ENCODE results near the gene CDH26. TPM values are rescaled to one million over a fixed set of nuclear protein-coding genes. Genes with fewer than 3 reads are reported as not detected.

CDH26 gene
- total and polyA plus RNA-seq, 12 donors: 0.27 to 2.9 (median 0.84) TPM; not detected in 1

- WGBS, 4 donors: 4 to 8% (median 4%) methylated on average over 19 to 59 of the region's 59 CpGs
- Histone ChIP-seq H3K4me1 (replicated peaks in 1 of 2) (peaks cover 10 to 35% of the 10 kb centered on the region in 2 donors), H3K36me3 (replicated peaks in 1 of 2) (no peaks in the 10 kb centered on the region), H3K27me3 (no peaks in the 10 kb centered on the region), H3K4me3 (peak overlapping the region in 3 of 4 donors; percentile 15 to 67 (median 35)), H3K9me3 (replicated peaks in 1 of 3) (no peaks in the 10 kb centered on the region), H3K27ac (peak overlapping the region in 3 of 5 donors; percentile 46 to 68 (median 57))
- peak; percentile 53 to 83 (median 78) for DNase-seq
- intact Hi-C loops (cut with DNase I): no loop called here
- no peak for TF ChIP-seq POLR2A (IDR thresholded peaks at IDR 0.05)
- TF ChIP-seq, protein P1, sequence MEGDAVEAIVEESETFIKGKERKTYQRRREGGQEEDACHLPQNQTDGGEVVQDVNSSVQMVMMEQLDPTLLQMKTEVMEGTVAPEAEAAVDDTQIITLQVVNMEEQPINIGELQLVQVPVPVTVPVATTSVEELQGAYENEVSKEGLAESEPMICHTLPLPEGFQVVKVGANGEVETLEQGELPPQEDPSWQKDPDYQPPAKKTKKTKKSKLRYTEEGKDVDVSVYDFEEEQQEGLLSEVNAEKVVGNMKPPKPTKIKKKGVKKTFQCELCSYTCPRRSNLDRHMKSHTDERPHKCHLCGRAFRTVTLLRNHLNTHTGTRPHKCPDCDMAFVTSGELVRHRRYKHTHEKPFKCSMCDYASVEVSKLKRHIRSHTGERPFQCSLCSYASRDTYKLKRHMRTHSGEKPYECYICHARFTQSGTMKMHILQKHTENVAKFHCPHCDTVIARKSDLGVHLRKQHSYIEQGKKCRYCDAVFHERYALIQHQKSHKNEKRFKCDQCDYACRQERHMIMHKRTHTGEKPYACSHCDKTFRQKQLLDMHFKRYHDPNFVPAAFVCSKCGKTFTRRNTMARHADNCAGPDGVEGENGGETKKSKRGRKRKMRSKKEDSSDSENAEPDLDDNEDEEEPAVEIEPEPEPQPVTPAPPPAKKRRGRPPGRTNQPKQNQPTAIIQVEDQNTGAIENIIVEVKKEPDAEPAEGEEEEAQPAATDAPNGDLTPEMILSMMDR (IDR thresholded peaks at IDR 0.05): peak; percentile 64 to 95 (median 80)
Observed at GRCh38 chr20:59933849-59934585, 24.2 kb upstream of the CDH26 start.

DNA sequence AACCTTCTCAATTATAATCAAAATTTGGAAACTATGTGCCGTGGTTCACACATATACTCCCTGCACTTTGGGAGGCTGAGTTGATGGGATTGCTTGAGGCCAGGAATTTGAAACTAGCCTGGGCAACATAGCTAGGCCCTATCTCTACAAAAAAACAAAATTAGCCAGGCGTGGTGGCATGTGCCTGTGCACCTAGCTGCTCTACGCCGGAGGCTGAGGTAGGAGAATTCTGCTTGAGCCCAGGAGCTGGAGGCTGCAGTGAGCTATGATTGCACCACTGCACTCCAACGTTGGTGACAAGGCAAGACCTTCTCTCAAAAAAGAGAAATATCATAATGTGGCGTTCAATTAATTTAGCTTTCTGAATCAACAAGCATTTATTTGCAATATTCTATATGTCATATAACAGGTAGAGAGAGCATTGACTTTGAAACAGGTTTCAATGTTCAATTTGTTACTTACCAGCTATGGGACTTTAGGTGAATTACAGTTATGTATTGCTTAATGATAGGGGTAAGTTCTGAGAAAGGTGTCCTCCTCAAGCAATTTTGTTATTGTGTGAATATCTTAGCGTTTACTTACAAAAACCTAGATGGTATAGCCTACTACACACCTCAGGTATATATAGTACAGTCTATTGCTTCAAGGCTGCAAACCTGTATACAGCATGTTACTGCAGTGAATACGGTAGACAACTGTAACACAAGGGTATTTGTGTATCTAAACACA lies 22.6 kb upstream of the CDH26 start:
- intact Hi-C loops (cut with DNase I): no loop called here
- WGBS, 4 donors: 92 to 98% (median 95%) methylated on average over 8 of the region's 8 CpGs
- no peak for DNase-seq
- no peaks in the 10 kb centered on the region for H3K9me3 ChIP-seq (replicated peaks in 1 of 3)
- no peak overlapping the region for H3K4me3 ChIP-seq
- no peaks in the 10 kb centered on the region for H3K27me3 ChIP-seq
- H3K4me1 ChIP-seq (replicated peaks in 1 of 2): peaks cover 14 to 39% of the 10 kb centered on the region in 2 donors
- TF ChIP-seq POLR2A (IDR thresholded peaks at IDR 0.05): no peak
- TF ChIP-seq, protein P1 (IDR thresholded peaks at IDR 0.05): no peak
- no peaks in the 10 kb centered on the region for H3K36me3 ChIP-seq (replicated peaks in 1 of 2)
- no peak overlapping the region for H3K27ac ChIP-seq

- Histone ChIP-seq H3K4me3 (no peak overlapping the region), H3K4me1 (replicated peaks in 1 of 2) (peaks cover 19 to 44% of the 10 kb centered on the region in 2 donors), H3K27ac (no peak overlapping the region), H3K9me3 (replicated peaks in 1 of 3) (no peaks in the 10 kb centered on the region), H3K36me3 (replicated peaks in 1 of 2) (no peaks in the 10 kb centered on the region), H3K27me3 (no peaks in the 10 kb centered on the region)
- intact Hi-C loops (cut with DNase I): no loop called here
- TF ChIP-seq POLR2A (IDR thresholded peaks at IDR 0.05): no peak
- TF ChIP-seq, protein P1 (IDR thresholded peaks at IDR 0.05): no peak
- WGBS, 4 donors: 76 to 81% (median 77%) methylated on average over 4 of the region's 4 CpGs
- DNase-seq: no peak
Observed at GRCh38 chr20:59936409-59936808, 21.8 kb upstream of the CDH26 start.

GRCh38 chr20:59937150-59937549 lies 21.1 kb upstream of the CDH26 start:
- 67 to 76% (median 73%) methylated on average over 3 of the region's 3 CpGs for WGBS, 4 donors
- H3K27ac ChIP-seq: no peak overlapping the region
- no peaks in the 10 kb centered on the region for H3K36me3 ChIP-seq (replicated peaks in 1 of 2)
- no peak for TF ChIP-seq POLR2A (IDR thresholded peaks at IDR 0.05)
- TF ChIP-seq, protein P1 (IDR thresholded peaks at IDR 0.05): no peak
- H3K9me3 ChIP-seq (replicated peaks in 1 of 3): no peaks in the 10 kb centered on the region
- no peak overlapping the region for H3K4me3 ChIP-seq
- intact Hi-C loops (cut with DNase I): no loop called here
- no peak for DNase-seq
- H3K4me1 ChIP-seq (replicated peaks in 1 of 2): peaks cover 19 to 52% of the 10 kb centered on the region in 2 donors
- no peaks in the 10 kb centered on the region for H3K27me3 ChIP-seq
